Measurements from ENCODE around the gene PLEK2.
"Not testable (repeated sequence)": the region's sequence is repeated elsewhere in the genome, so short reads cannot be mapped to it uniquely, and the experiment has no call there.

Gene PLEK2

DNA sequence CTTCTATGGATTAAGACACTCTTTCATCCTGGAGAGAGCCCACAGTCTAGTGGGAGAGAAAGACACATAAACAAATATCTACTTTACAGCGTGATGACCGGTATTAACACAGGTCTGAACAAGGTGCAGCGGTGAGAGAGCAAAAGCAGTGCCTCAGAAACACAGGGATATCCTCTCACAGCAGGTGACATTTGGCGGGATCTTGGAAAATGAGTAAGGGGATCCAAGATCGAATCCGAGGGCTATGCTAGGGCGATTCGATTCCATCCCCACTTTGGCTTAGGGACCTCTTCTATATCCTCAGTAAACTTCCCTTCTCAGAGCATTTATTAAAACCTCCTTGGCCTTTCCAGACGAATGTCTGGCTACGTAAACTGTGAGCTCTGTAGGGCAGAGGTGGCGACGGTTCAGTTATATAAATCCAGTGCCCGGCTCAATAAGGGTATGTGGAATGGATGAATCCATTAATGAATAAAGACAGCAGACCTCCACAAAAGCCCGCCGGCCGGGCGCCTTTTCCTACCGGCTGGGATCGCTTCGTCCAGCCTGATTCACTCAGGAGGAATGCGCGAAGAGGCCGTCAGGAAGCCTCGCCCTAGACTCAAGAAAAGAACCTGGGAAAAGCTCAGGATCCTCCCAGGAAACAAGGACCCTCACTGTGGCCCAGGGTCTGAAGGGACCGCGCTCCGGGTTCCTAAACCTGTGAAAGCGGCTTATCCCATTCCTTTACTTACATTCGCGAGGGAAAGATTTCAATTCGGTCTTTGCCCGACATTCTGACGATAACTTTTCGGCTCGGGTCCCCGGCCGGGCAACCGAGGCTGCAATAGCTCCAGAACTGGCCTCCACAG, 52.8 kb downstream of the PLEK2 start:
- DNase-seq (ENCODE audit: low read depth in 2 of 2): no peak

DNA sequence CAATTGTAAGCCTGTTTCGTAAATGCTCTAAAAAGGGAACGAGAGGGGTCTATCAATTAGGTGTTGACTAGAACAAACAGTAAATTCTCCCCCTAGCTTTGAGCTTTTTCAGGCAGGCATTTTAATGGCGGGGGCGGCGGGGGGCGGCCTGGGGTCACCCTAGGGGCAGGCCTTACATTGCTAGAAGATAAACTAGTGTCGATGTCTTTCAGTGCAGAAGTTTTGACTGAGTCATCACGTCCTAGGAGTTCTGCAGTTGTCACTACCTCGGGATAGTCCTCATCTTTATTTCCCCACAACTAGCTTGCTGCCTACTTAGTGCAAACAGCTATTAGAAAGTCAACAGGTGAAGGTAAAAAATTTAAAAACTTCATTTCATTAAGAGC, 54.0 kb downstream of the PLEK2 start:
- DNase-seq (ENCODE audit: low read depth in 2 of 2): no peak

DNA sequence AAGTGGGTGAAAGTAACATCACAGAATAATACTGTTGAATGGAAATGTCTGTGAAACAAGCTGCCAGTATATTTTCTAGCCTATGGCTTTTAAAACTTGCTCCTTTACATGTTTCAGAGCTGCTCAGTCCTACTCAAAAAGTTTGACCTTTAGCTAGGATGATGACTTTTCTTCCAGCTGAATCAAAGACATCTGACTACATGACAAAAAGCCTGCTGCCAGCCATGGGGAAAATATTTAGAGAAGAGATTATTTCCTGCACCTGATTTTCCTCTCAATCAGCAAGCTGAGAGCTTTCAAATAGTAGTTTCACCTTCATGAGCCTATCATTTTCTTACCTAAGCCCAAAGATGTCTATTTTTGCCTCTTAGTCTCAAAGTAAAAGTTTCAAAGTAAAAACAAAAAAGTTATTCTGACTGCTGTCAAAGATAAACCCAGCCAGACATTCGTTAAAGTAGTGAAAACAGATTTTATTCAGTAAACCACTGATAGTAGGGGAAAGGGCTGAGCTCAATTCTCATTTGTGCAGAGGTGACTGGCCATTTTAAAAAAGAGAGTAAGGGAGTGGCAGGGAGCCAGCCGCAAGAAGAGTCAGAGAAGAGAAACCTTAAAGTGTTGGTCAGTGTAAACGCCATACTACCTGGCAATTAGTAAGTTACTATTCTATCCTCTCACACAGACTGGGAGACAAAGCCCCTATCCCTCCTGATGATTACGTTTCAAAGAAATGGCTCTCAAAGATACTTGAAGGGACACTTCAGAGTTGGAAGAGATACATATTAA, 54.6 kb downstream of the PLEK2 start:
- DNase-seq (ENCODE audit: low read depth in 2 of 2): no peak

DNA sequence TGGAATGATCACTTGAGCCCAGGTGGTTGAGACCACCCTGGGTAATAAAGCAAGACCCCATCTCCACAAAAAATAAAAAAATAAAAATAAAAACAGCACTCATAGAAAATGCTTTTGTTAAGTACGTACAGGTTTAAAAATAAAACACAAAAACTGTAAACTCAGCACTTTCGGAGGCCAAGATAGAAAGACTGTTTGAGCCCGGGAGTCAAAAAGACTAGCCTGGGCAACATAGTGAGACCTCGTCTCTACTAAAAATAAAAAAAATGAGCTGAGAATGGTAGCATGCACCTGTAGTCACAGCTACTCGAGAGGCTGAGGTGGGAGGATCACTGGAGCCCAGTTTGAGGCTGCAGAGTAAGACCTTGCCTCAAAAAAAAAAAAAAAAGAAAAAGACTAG, 59.9 kb downstream of the PLEK2 start:
- no peak for DNase-seq (ENCODE audit: low read depth in 2 of 2)

DNA sequence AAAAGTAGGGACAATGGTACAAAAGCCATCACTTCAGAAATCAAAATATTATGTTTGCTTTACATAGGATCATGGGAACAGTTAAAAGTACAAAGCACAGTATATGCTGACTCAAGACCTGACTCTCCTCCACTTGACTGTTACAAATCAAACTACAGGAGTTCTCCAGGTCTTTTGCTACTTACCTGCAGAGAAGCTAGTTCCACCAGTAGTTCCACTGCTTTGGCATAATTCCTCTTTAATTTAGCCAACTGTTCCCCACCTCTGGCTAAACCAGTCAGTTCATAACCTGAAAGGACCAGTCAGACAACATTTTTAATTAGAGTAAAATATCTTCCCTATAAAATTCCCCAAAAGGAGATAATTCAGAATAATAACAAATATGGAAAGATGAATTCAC, 66.4 kb downstream of the PLEK2 start:
- DNase-seq (ENCODE audit: low read depth in 2 of 2): no peak

DNA sequence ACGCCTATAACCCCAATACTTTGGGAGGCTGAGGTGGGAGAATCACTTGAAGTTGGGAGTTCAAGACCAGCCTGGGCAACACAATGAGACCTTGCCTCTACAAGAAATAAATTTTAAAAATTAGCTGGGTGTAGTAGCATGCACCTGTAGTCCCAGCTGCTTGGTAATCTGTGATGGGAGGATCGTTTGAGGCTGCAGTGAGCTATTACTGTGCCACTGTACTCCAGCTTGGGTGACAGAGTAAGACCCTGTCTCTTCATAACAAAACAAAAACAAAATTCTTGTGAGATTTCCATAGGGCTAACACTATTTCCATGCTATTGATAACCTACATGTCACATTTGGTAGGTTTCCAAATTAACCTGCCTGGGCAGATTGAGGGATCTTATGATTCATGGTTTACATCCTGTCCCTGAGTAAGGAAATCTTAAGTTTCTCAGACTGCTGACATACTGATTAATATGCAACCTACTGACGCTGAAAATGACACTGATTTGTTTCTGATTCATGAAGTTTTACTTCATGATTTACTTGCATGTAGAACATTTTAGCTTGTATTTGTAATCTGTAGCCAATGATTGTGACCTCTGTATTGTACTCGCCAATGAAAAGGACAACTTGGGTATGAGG, 68.2 kb downstream of the PLEK2 start:
- DNase-seq (ENCODE audit: low read depth in 2 of 2): no peak

DNA sequence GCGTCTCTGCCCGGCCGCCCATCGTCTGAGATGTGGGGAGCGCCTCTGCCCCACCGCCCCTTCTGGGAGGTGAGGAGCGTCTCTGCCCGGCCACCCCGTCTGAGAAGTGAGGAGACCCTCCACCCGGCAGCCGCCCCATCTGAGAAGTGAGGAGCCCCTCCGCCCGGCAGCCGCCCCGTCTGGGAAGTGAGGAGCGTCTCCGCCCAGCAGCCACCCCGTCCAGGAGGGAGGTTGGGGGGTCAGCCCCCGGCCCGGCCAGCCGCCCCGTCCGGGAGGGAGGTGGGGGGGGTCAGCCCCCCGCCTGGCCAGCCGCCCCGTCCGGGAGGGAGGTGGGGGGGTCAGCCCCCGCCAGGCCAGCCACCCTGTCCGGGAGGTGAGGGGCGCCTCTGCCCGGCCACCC, 70.7 kb downstream of the PLEK2 start:
- DNase-seq (ENCODE audit: low read depth in 2 of 2): not testable (repeated sequence)
